ENCODE data around the gene TNPO1. TPM values are rescaled to one million over a fixed set of nuclear protein-coding genes. Genes with fewer than 3 reads are reported as not detected.
A peak's percentile ranks its signal among the peaks of the same experiment; 100 is the strongest.

The TNPO1 gene
- total and polyA plus RNA-seq, 2 experiments from 2014 or later: 53.5 to 128 TPM

DNA sequence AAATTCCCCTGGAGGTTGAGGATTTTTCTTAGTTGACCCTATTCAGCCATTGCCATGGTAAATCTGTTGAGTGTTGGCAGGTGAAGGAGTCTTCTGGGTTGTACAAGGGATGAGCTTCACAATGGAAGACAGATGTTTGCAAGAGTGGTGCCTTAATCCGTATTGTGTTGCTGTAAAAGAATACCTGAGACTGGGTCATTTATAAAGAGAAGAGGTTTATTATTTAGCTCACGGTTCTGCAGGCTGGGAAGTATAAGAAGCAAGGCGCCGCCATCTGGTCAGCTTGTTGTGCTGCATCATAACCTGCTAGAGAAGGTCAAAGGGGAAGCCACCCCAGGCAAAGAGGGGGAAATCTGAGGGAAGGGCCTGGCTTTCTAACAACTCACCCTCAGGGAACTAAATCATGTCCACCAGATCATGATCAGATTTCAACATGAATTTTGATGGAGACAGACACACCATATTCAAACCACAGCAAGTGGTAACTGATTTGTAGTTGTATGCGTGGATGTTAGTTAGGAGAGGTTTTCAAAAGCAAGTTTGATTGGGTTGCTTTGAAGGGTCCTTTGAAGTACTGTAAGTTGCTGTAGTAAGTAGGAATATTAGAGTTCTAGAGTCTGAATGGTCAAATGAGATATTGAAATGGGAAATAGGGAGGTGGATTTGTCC, 2.5 kb downstream of the TNPO1 start:
- Histone ChIP-seq H4K20me1 (ENCODE audit: insufficient read depth, poor library complexity, severe bottlenecking) (peaks cover 32% of the 10 kb centered on the region), H3K79me2 (peaks cover 69% of the 10 kb centered on the region), H3K36me3 (replicated peaks; ENCODE audit: insufficient read depth, low read depth) (no peaks in the 10 kb centered on the region), H3K4me2 (peak overlapping the region; percentile 90), H3K4me1 (ENCODE audit: insufficient read depth) (peaks cover 17% of the 10 kb centered on the region), H3K4me3 (peak overlapping the region; percentile 7), H3K9me2 (replicated peaks; ENCODE audit: insufficient read depth) (no peaks in the 10 kb centered on the region), H3K27me3 (no peaks in the 10 kb centered on the region), H3K9me3 (ENCODE audit: low read depth) (no peaks in the 10 kb centered on the region), H2AFZ (no peak overlapping the region), H3K27ac (no peak overlapping the region)
- peak; percentile 83 for DNase-seq (ENCODE audit: low spot score)
- WGBS (ENCODE audit: low lambda C conversion rate, missing lambda C conversion rate): 27% methylated on average over 5 of the region's 5 CpGs
- TF ChIP-seq EZH2phosphoT487 (IDR thresholded peaks at IDR 0.05; ENCODE audit: low read depth, severe bottlenecking, unreplicated experiment): no peak
- TF ChIP-seq, protein P1, sequence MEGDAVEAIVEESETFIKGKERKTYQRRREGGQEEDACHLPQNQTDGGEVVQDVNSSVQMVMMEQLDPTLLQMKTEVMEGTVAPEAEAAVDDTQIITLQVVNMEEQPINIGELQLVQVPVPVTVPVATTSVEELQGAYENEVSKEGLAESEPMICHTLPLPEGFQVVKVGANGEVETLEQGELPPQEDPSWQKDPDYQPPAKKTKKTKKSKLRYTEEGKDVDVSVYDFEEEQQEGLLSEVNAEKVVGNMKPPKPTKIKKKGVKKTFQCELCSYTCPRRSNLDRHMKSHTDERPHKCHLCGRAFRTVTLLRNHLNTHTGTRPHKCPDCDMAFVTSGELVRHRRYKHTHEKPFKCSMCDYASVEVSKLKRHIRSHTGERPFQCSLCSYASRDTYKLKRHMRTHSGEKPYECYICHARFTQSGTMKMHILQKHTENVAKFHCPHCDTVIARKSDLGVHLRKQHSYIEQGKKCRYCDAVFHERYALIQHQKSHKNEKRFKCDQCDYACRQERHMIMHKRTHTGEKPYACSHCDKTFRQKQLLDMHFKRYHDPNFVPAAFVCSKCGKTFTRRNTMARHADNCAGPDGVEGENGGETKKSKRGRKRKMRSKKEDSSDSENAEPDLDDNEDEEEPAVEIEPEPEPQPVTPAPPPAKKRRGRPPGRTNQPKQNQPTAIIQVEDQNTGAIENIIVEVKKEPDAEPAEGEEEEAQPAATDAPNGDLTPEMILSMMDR (IDR thresholded peaks at IDR 0.05; ENCODE audit: poor library complexity): peak; percentile 79

DNA sequence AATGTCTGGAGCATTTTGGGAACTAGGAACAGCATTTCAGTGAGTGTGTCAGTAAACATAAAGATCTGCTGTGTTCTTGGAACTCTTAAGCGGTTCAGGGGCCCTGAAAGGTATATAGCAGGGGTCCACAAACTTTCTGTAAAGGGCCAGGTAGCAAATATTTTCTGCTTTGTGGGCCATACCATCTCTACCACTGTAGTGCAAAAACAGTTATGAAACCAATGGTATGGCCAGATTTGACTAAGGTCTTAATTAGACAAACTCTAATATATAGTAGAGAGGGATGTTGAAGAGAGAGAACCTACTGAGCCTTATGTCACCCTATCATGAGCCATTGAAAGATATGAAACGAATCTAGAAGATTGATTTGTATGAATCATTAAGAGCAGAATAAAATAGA, 5.3 kb downstream of the TNPO1 start:
- Histone ChIP-seq H3K9me2 (replicated peaks; ENCODE audit: insufficient read depth) (no peaks in the 10 kb centered on the region), H3K36me3 (replicated peaks; ENCODE audit: insufficient read depth, low read depth) (no peaks in the 10 kb centered on the region), H3K4me3 (no peak overlapping the region), H3K4me2 (no peak overlapping the region), H4K20me1 (ENCODE audit: insufficient read depth, poor library complexity, severe bottlenecking) (peaks cover 41% of the 10 kb centered on the region), H3K9me3 (ENCODE audit: low read depth) (no peaks in the 10 kb centered on the region), H2AFZ (no peak overlapping the region), H3K4me1 (ENCODE audit: insufficient read depth) (peaks cover 7% of the 10 kb centered on the region), H3K27ac (no peak overlapping the region), H3K79me2 (peaks cover 96% of the 10 kb centered on the region), H3K27me3 (no peaks in the 10 kb centered on the region)
- TF ChIP-seq EZH2 (IDR thresholded peaks at IDR 0.05; ENCODE audit: borderline replicate concordance) (no peak), EZH2phosphoT487 (IDR thresholded peaks at IDR 0.05; ENCODE audit: low read depth, severe bottlenecking, unreplicated experiment) (no peak)
- TF ChIP-seq, protein P1 (IDR thresholded peaks at IDR 0.05; ENCODE audit: poor library complexity): no peak
- 96% methylated on average over 2 of the region's 2 CpGs for WGBS (ENCODE audit: low lambda C conversion rate, missing lambda C conversion rate)
- no peak for DNase-seq (ENCODE audit: low spot score)

DNA sequence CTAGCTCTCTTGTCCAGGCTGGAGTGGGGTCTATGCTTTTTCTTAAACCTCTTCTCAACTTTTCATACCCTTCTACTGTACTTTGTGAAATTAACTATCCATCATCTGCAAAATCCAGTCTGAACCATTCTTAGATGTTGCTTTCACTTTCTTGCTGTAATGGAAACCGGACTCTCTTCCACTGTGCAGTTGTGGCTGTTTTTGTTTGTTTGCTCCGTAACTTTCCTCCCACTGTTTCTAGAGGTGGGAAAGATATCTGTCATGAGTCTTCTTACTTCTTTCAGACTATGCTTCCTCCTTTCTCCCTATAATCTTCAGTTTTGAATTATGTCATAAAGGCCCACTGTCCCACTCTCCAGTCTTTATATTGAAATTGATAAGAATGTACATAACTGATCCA, 6.5 kb downstream of the TNPO1 start:
- H4K20me1 ChIP-seq (ENCODE audit: insufficient read depth, poor library complexity, severe bottlenecking): peaks cover 46% of the 10 kb centered on the region
- H3K79me2 ChIP-seq: peaks cover 99% of the 10 kb centered on the region
- no peak overlapping the region for H3K27ac ChIP-seq
- H3K9me3 ChIP-seq (ENCODE audit: low read depth): no peaks in the 10 kb centered on the region
- no peak for DNase-seq (ENCODE audit: low spot score)
- no peaks in the 10 kb centered on the region for H3K9me2 ChIP-seq (replicated peaks; ENCODE audit: insufficient read depth)
- no peak overlapping the region for H3K4me2 ChIP-seq
- no peaks in the 10 kb centered on the region for H3K27me3 ChIP-seq
- peaks cover 7% of the 10 kb centered on the region for H3K4me1 ChIP-seq (ENCODE audit: insufficient read depth)
- no peaks in the 10 kb centered on the region for H3K36me3 ChIP-seq (replicated peaks; ENCODE audit: insufficient read depth, low read depth)
- TF ChIP-seq EZH2 (IDR thresholded peaks at IDR 0.05; ENCODE audit: borderline replicate concordance) (no peak), EZH2phosphoT487 (IDR thresholded peaks at IDR 0.05; ENCODE audit: low read depth, severe bottlenecking, unreplicated experiment) (no peak)
- TF ChIP-seq, protein P1 (IDR thresholded peaks at IDR 0.05; ENCODE audit: poor library complexity): no peak
- 89% methylated on average over 2 of the region's 2 CpGs for WGBS (ENCODE audit: low lambda C conversion rate, missing lambda C conversion rate)
- no peak overlapping the region for H3K4me3 ChIP-seq
- H2AFZ ChIP-seq: no peak overlapping the region
